H1 (cell line): ENCODE results near the gene SLC35F3. TPM values are rescaled to one million over a fixed set of nuclear protein-coding genes. Genes with fewer than 3 reads are reported as not detected.

Experiments used
- CTCF ChIA-PET: fragments of 300-600 bp; sonication (Branson Sonifier 250); formaldehyde crosslinking; loops from one replicate; lab custom pipeline; 2021; ENCODE audit not compliant: partially characterized antibody; lab: Charles Lee
- POLR2A ChIA-PET: fragments of 300-600 bp; sonication (Branson Sonifier 250); formaldehyde crosslinking; loops from one replicate; lab custom pipeline; 2021; ENCODE audit warnings: inconsistent platforms; ENCODE audit not compliant: partially characterized antibody; lab: Charles Lee
- DNase-seq, 2 experiments: peaks; one replicate each; pipeline versions ENCODE4 v3.0.0 to v3.0.0-alpha.2; 2010 to 2022; ENCODE audit warnings: low spot score in 2 of 2, low read depth in 1 of 2, mixed read lengths in 1 of 2
- FAIRE-seq: peaks from 2 replicates; lab custom pipeline; 2011; peaks lifted over from hg19 to GRCh38; lab: Jason Lieb, UNC
- H2AFZ ChIP-seq: 2 replicates; pipeline ENCODE4 v1.8.1; 2012; ENCODE audit warnings: low read length, inconsistent platforms
- H2AK5ac ChIP-seq: 2 replicates; pipeline ENCODE4 v1.6.1; 2013; ENCODE audit warnings: low read depth, low read length
- H2BK120ac ChIP-seq: replicated peaks from 2 replicates; pipeline ENCODE3; 2013; ENCODE audit warnings: low read depth, low read length, inconsistent platforms
- H2BK12ac ChIP-seq: 2 replicates; pipeline ENCODE4 v1.6.1; 2013; ENCODE audit warnings: low read depth, low read length
- H2BK15ac ChIP-seq: 2 replicates; pipeline ENCODE4 v1.6.1; 2013; ENCODE audit warnings: low read length
- H2BK20ac ChIP-seq: 2 replicates; pipeline ENCODE4 v1.6.1; 2013; ENCODE audit warnings: low read length
- H2BK5ac ChIP-seq: 2 replicates; pipeline ENCODE4 v1.6.1; 2013; ENCODE audit warnings: low read depth, low read length
- H3K14ac ChIP-seq: 2 replicates; pipeline ENCODE4 v1.6.1; 2013; ENCODE audit warnings: inconsistent platforms; ENCODE audit not compliant: insufficient read length
- H3K18ac ChIP-seq: 2 replicates; pipeline ENCODE4 v1.6.1; 2013; ENCODE audit warnings: low read length; ENCODE audit errors: extremely low read depth
- H3K23ac ChIP-seq: 2 replicates; pipeline ENCODE4 v1.6.1; 2013; ENCODE audit warnings: inconsistent platforms; ENCODE audit not compliant: insufficient read length
- H3K23me2 ChIP-seq: 2 replicates; pipeline ENCODE4 v1.6.1; 2013; ENCODE audit warnings: low read depth, low read length
- H3K27ac ChIP-seq: 2 replicates; pipeline ENCODE4 v1.6.1; 2011; ENCODE audit warnings: low read depth, low read length, inconsistent platforms
- H3K27me3 ChIP-seq, 4 experiments: replicated peaks in 1 of 4; 1 replicate in 1 of 4; 2 replicates in 3 of 4; pipeline versions ENCODE4 v1.6.1 to v1.8.1; 2011 to 2013; ENCODE audit warnings: low read length in 3 of 4, mild to moderate bottlenecking in 3 of 4, inconsistent platforms in 2 of 4, mixed read lengths in 2 of 4, moderate library complexity in 1 of 4; ENCODE audit not compliant: control insufficient read depth in 3 of 4, insufficient read depth in 3 of 4; ENCODE audit errors: extremely low read depth in 1 of 4
- H3K36me3 ChIP-seq, 4 experiments: 2 replicates each; pipeline versions ENCODE4 v1.6.1 to v1.8.1; 2011 to 2013; ENCODE audit warnings: mild to moderate bottlenecking in 4 of 4, low read length in 3 of 4, moderate library complexity in 2 of 4, control low read depth in 1 of 4, inconsistent platforms in 1 of 4; ENCODE audit not compliant: insufficient read depth in 4 of 4, control insufficient read depth in 2 of 4
- H3K4ac ChIP-seq: replicated peaks from 2 replicates; pipeline ENCODE3; 2013; ENCODE audit warnings: low read length, low read depth, mixed read lengths, inconsistent platforms; ENCODE audit not compliant: insufficient read length
- H3K4me1 ChIP-seq, 4 experiments: replicated peaks in 1 of 4; 1 replicate in 1 of 4; 2 replicates in 3 of 4; pipeline versions ENCODE4 v1.6.1 to v1.8.1; 2011 to 2013; ENCODE audit warnings: low read length in 3 of 4, inconsistent platforms in 2 of 4, mixed read lengths in 1 of 4; ENCODE audit not compliant: insufficient read depth in 4 of 4, control insufficient read depth in 3 of 4
- H3K4me2 ChIP-seq, 2 experiments: 2 replicates each; pipeline versions ENCODE4 v1.6.1 to v1.8.1; 2011 to 2013; ENCODE audit warnings: low read depth in 2 of 2, low read length in 2 of 2, control low read depth in 1 of 2, inconsistent platforms in 1 of 2, mild to moderate bottlenecking in 1 of 2; ENCODE audit not compliant: insufficient read depth in 1 of 2
- H3K4me3 ChIP-seq, 4 experiments: fragments of 200-600, 300-600 bp in 1 of 4; sonication (generic), shearing (Covaris generic), sonication (Bioruptor Twin) in 1 of 4; 2 replicates each; pipeline versions ENCODE4 v1.5.1 to v1.8.1; 2011 to 2016; ENCODE audit warnings: low read length in 4 of 4, low read depth in 3 of 4, control low read depth in 2 of 4, inconsistent platforms in 2 of 4, mild to moderate bottlenecking in 2 of 4, mixed read lengths in 1 of 4, moderate library complexity in 1 of 4; ENCODE audit not compliant: insufficient read depth in 2 of 4; ENCODE audit errors: extremely low read depth in 1 of 4
- H3K56ac ChIP-seq: replicated peaks from 2 replicates; pipeline ENCODE3; 2013; ENCODE audit warnings: low read depth, mild to moderate bottlenecking, mixed read lengths, low read length, inconsistent platforms; ENCODE audit not compliant: insufficient read length
- H3K79me1 ChIP-seq: 2 replicates; pipeline ENCODE4 v1.6.1; 2013; ENCODE audit warnings: low read depth, low read length, control low read depth
- H3K79me2 ChIP-seq, 2 experiments: 2 replicates each; pipeline versions ENCODE4 v1.6.1 to v1.8.1; 2012 to 2013; ENCODE audit warnings: low read length in 2 of 2, mild to moderate bottlenecking in 2 of 2, inconsistent platforms in 1 of 2; ENCODE audit not compliant: insufficient read depth in 2 of 2, control insufficient read depth in 1 of 2
- H3K9ac ChIP-seq, 4 experiments: replicated peaks in 1 of 4; 1 replicate in 1 of 4; 2 replicates in 3 of 4; pipeline versions ENCODE4 v1.6.1 to v1.8.1; 2011 to 2013; ENCODE audit warnings: low read depth in 3 of 4, low read length in 3 of 4, control low read depth in 2 of 4, mild to moderate bottlenecking in 2 of 4, moderate library complexity in 2 of 4, inconsistent platforms in 1 of 4; ENCODE audit errors: extremely low read depth in 1 of 4
- H3K9me3 ChIP-seq, 2 experiments: 2 replicates each; pipeline versions ENCODE4 v1.6.1 to v1.8.1; 2012 to 2013; ENCODE audit warnings: mild to moderate bottlenecking in 2 of 2, moderate library complexity in 2 of 2, control low read depth in 1 of 2, inconsistent platforms in 1 of 2, low read depth in 1 of 2, low read length in 1 of 2, mixed read lengths in 1 of 2; ENCODE audit not compliant: insufficient read depth in 2 of 2
- H4K20me1 ChIP-seq, 2 experiments: replicated peaks in 1 of 2; 2 replicates each; pipeline versions ENCODE3 to v1.8.1; 2011 to 2013; ENCODE audit warnings: inconsistent platforms in 2 of 2, low read length in 2 of 2, mild to moderate bottlenecking in 1 of 2; ENCODE audit not compliant: insufficient read depth in 2 of 2, control insufficient read depth in 1 of 2
- H4K5ac ChIP-seq: 2 replicates; pipeline ENCODE4 v1.6.1; 2013; ENCODE audit warnings: low read length, low read depth, mixed read lengths, inconsistent platforms; ENCODE audit not compliant: insufficient read length
- H4K8ac ChIP-seq: 2 replicates; pipeline ENCODE4 v1.8.0; 2013; ENCODE audit warnings: mild to moderate bottlenecking, moderate library complexity, low read length, inconsistent platforms; ENCODE audit not compliant: insufficient read depth; ENCODE audit errors: extremely low read depth
- H4K91ac ChIP-seq: replicated peaks from 2 replicates; pipeline ENCODE3; 2013; ENCODE audit warnings: low read length, mixed read lengths, inconsistent platforms; ENCODE audit not compliant: insufficient read length
- BACH1 ChIP-seq: IDR thresholded peaks from 2 replicates; pipeline ENCODE4 v1.6.1; 2012; ENCODE audit warnings: low read length, improper control_type of control experiment
- CBX8 ChIP-seq: fragments of 300-800, 300-1000 bp; sonication (generic); IDR thresholded peaks from 2 replicates; pipeline ENCODE4 v1.7.1; 2016; ENCODE audit warnings: low read depth, low read length, borderline replicate concordance
- CEBPB ChIP-seq: IDR thresholded peaks from 2 replicates; pipeline ENCODE4 v1.6.1; 2012; ENCODE audit warnings: low read depth, low read length
- CTBP2 ChIP-seq: IDR thresholded peaks from 2 replicates; pipeline ENCODE4 v1.7.0; 2011; ENCODE audit warnings: borderline replicate concordance, mild to moderate bottlenecking, moderate library complexity, mixed read lengths, low read length; ENCODE audit not compliant: insufficient read depth, insufficient read length
- EGR1 ChIP-seq: IDR thresholded peaks from 2 replicates; pipeline ENCODE4 v1.6.1; 2011; ENCODE audit warnings: low read depth, low read length, borderline replicate concordance
- KDM4A ChIP-seq: IDR thresholded peaks from one replicate; pipeline ENCODE4 v1.7.1; 2012; ENCODE audit warnings: low read depth, mild to moderate bottlenecking, moderate library complexity, low read length, inconsistent platforms; ENCODE audit not compliant: severe bottlenecking
- NANOG ChIP-seq: IDR thresholded peaks from 2 replicates; pipeline ENCODE4 v1.6.1; 2011; ENCODE audit warnings: low read length, low read depth, mild to moderate bottlenecking, inconsistent platforms; ENCODE audit not compliant: insufficient read depth, poor library complexity, severe bottlenecking
- POLR2A ChIP-seq, 2 experiments: IDR thresholded peaks; 1 replicate in 1 of 2; 2 replicates in 1 of 2; pipeline ENCODE4 v1.6.1; 2011; ENCODE audit warnings: low read depth in 2 of 2, low read length in 2 of 2, mild to moderate bottlenecking in 2 of 2; ENCODE audit errors: control extremely low read depth in 1 of 2
- SIX5 ChIP-seq: IDR thresholded peaks from 2 replicates; pipeline ENCODE4 v1.6.1; 2011; ENCODE audit warnings: mild to moderate bottlenecking, low read depth, low read length
- TAF7 ChIP-seq: optimal IDR thresholded peaks from 2 replicates; pipeline ENCODE3; 2011; ENCODE audit warnings: low read depth, mild to moderate bottlenecking, inconsistent platforms, low read length, moderate library complexity, borderline replicate concordance
- TCF12 ChIP-seq: IDR thresholded peaks from 2 replicates; pipeline ENCODE4 v1.6.1; 2011; ENCODE audit warnings: low read depth, mild to moderate bottlenecking, low read length
- USF2 ChIP-seq: IDR thresholded peaks from 2 replicates; pipeline ENCODE4 v1.6.1; 2011; ENCODE audit warnings: low read length, improper control_type of control experiment
- YY1 ChIP-seq: IDR thresholded peaks from 2 replicates; pipeline ENCODE4 v1.6.1; 2011; ENCODE audit warnings: low read depth, mild to moderate bottlenecking, low read length
- WGBS, 2 experiments: shearing (Covaris generic) in 1 of 2; methylation state at CpG; one replicate each; pipeline versions ENCODE4 v1.1.6 to v1.1.7; 2013 to 2015; ENCODE audit warnings: low lambda C conversion rate in 2 of 2, mixed read lengths in 2 of 2, inconsistent platforms in 1 of 2, low coverage in 1 of 2, missing lambda C conversion rate in 1 of 2; ENCODE audit not compliant: insufficient replicate concordance in 2 of 2, insufficient coverage in 1 of 2, insufficient read length in 1 of 2; ENCODE audit errors: extremely low coverage in 1 of 2, missing lambda C conversion rate in 1 of 2; 5-methylcytosine and 5-hydroxymethylcytosine counted together
- polyA plus RNA-seq, 7 experiments: library from polyadenylated mRNA; depleted of rRNA in 3 of 7; stranded (reverse) in 5 of 7; unstranded in 2 of 7; fragments of >200 nt in 5 of 7; fragments of 200-250 nt in 2 of 7; gene quantifications; 1 replicate in 5 of 7; 2 replicates in 1 of 7; 4 replicates in 1 of 7; pipeline versions ENCODE4 v1.2.1 to v1.2.3, GENCODE V29; 2011 to 2013; ENCODE audit warnings: missing spikeins in 2 of 7, mixed read lengths in 2 of 7
- total RNA-seq: library from RNA; stranded (reverse); fragmentation: NEBNext Ultra II Directional; extraction: Animal tissue kit (Norgen Biotek cat#: 25700); gene quantifications from 2 replicates; pipeline ENCODE4 v1.2.1, GENCODE V29; 2021
- TF ChIP-seq, protein P1 (sequence below): IDR thresholded peaks from 2 replicates; pipeline ENCODE4 v1.6.1; 2012; ENCODE audit warnings: inconsistent platforms

SLC35F3 gene
- total and polyA plus RNA-seq, 2 of the 8 experiments (the other 6 are each of a cell fraction or from before 2014, with no cell fraction given) = 0.78 to 1.2 TPM

DNA sequence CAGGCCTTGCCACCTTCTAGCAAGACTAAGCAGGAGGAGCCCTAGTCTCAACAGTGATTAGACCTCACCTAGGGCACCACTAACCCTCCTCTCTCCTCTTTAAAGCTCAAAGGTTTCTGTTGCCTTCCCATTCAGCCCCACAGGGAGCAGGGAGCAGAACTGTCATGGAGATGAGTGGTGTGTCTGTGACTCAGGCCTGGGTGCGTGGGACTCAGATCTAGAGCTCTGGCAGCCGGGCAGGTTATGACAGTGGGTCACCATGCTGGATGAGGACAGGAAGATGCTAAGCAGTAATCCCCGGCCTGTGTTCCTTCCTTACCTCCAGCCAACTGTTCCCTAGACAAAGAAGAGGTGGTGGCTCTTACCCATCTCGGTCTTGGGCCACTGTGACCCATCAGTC, 408.7 kb downstream of the SLC35F3 start:
- Histone ChIP-seq H2BK120ac (no peak overlapping the region), H3K4ac (no peak overlapping the region), H3K4me1 (peaks cover 0 to 9% (median 4%) of the 10 kb centered on the region in 4 experiments; a peak in 4 of 7 replicates), H2BK15ac (no peak overlapping the region), H3K27ac (no peak overlapping the region), H3K9me3 (no peaks in the 10 kb centered on the region), H2AK5ac (no peak overlapping the region), H2BK12ac (no peak overlapping the region), H3K18ac (no peak overlapping the region), H4K20me1 (no peaks in the 10 kb centered on the region), H3K27me3 (no peaks in the 10 kb centered on the region), H3K9ac (no peak overlapping the region), H4K91ac (no peak overlapping the region), H3K56ac (no peak overlapping the region), H3K14ac (no peak overlapping the region), H2AFZ (no peak overlapping the region), H3K79me1 (no peaks in the 10 kb centered on the region), H3K4me2 (no peak overlapping the region), H3K79me2 (no peaks in the 10 kb centered on the region), H3K36me3 (no peaks in the 10 kb centered on the region), H2BK5ac (no peak overlapping the region), H4K5ac (no peak overlapping the region), H3K23ac (no peak overlapping the region), H2BK20ac (no peak overlapping the region), H3K23me2 (no peaks in the 10 kb centered on the region; the same call in 1 of the 2 replicates), H4K8ac (no peak overlapping the region), H3K4me3 (no peak overlapping the region)
- ChIA-PET POLR2A (no interaction called here), CTCF (interaction anchor here (0.8 to 11.3 kb wide), 7 partner anchors 11 to 188 kb away, joined by 3 to 170 read pairs (median 76); no protein-coding TSS in a partner anchor)
- FAIRE-seq (no peak), DNase-seq (no peak)
- WGBS, 2 experiments = 91% methylated on average over 4 of the region's 4 CpGs; no CpG with 5 or more reads in 1 of the 2 experiments
- TF ChIP-seq EGR1 = no peak
- no peak for TF ChIP-seq BACH1
- TF ChIP-seq, protein P1, sequence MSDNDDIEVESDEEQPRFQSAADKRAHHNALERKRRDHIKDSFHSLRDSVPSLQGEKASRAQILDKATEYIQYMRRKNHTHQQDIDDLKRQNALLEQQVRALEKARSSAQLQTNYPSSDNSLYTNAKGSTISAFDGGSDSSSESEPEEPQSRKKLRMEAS = no peak
- TF ChIP-seq TAF7 = no peak
- TF ChIP-seq CBX8 = no peak
- TF ChIP-seq CTBP2 = no peak
- no peak for TF ChIP-seq SIX5
- no peak for TF ChIP-seq TCF12
- TF ChIP-seq POLR2A (IDR thresholded peaks at IDR 0.05; ENCODE audit: control extremely low read depth in 1 of 2, low read depth in 2 of 2, low read length in 2 of 2) = no peak
- no peak for TF ChIP-seq USF2
- TF ChIP-seq NANOG = no peak
- TF ChIP-seq YY1 = no peak
- TF ChIP-seq CEBPB = no peak
- no peak for TF ChIP-seq KDM4A
